Parathyroid adenoma (tissue), 2 donors: ENCODE measurements around the gene LRIG1.

Experiments
- H2AFZ ChIP-seq: fragments of 300-600 bp; sonication (generic); one replicate; pipeline ENCODE4 v1.7.0; 2017; ENCODE audit warnings: antibody characterized with exemption, mild to moderate bottlenecking
- H3K27ac ChIP-seq: fragments of 300-600 bp; sonication (generic); one replicate; pipeline ENCODE4 v1.7.0; 2017
- H3K27me3 ChIP-seq: fragments of 300-600 bp; sonication (generic); one replicate; pipeline ENCODE4 v1.7.0; 2017; ENCODE audit warnings: low read length; ENCODE audit not compliant: control insufficient read depth, insufficient read depth
- H3K36me3 ChIP-seq: fragments of 300-600 bp; sonication (generic); one replicate; pipeline ENCODE4 v1.7.0; 2017; ENCODE audit warnings: low read length; ENCODE audit not compliant: control insufficient read depth, insufficient read depth
- H3K4me1 ChIP-seq: fragments of 300-600 bp; sonication (generic); one replicate; pipeline ENCODE4 v1.7.0; 2017; ENCODE audit warnings: control low read depth
- H3K4me2 ChIP-seq: fragments of 300-600 bp; sonication (generic); one replicate; pipeline ENCODE4 v1.7.0; 2017; ENCODE audit warnings: low read length
- H3K4me3 ChIP-seq: fragments of 300-600 bp; sonication (generic); one replicate; pipeline ENCODE4 v1.7.0; 2017; ENCODE audit warnings: low read depth, low read length
- H3K79me2 ChIP-seq: fragments of 300-600 bp; sonication (generic); one replicate; pipeline ENCODE4 v1.7.0; 2017; ENCODE audit warnings: control low read depth
- H3K9ac ChIP-seq: fragments of 300-600 bp; sonication (generic); one replicate; pipeline ENCODE4 v1.7.0; 2017; ENCODE audit warnings: mild to moderate bottlenecking
- H3K9me3 ChIP-seq: fragments of 300-600 bp; sonication (generic); one replicate; pipeline ENCODE4 v1.7.0; 2017; ENCODE audit warnings: low read length; ENCODE audit not compliant: control insufficient read depth
- TF ChIP-seq, protein P1 (sequence below): fragments of 300-600 bp; sonication (generic); IDR thresholded peaks from one replicate; pipeline ENCODE4 v1.7.0; 2017; ENCODE audit warnings: antibody characterized with exemption, mild to moderate bottlenecking
- donor health status: primary hyperparathyroidism.

LRIG1 gene

GRCh38 chr3:66466606-66467270 lies 34.1 kb downstream of the LRIG1 start:
- Histone ChIP-seq H3K27me3 (no peaks in the 10 kb centered on the region), H2AFZ (no peak overlapping the region), H3K79me2 (peaks cover 9% of the 10 kb centered on the region), H3K4me2 (no peak overlapping the region), H3K36me3 (no peaks in the 10 kb centered on the region), H3K9ac (no peak overlapping the region), H3K27ac (no peak overlapping the region), H3K9me3 (no peaks in the 10 kb centered on the region), H3K4me1 (no peaks in the 10 kb centered on the region), H3K4me3 (no peak overlapping the region)
- TF ChIP-seq, protein P1, sequence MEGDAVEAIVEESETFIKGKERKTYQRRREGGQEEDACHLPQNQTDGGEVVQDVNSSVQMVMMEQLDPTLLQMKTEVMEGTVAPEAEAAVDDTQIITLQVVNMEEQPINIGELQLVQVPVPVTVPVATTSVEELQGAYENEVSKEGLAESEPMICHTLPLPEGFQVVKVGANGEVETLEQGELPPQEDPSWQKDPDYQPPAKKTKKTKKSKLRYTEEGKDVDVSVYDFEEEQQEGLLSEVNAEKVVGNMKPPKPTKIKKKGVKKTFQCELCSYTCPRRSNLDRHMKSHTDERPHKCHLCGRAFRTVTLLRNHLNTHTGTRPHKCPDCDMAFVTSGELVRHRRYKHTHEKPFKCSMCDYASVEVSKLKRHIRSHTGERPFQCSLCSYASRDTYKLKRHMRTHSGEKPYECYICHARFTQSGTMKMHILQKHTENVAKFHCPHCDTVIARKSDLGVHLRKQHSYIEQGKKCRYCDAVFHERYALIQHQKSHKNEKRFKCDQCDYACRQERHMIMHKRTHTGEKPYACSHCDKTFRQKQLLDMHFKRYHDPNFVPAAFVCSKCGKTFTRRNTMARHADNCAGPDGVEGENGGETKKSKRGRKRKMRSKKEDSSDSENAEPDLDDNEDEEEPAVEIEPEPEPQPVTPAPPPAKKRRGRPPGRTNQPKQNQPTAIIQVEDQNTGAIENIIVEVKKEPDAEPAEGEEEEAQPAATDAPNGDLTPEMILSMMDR: no peak

GRCh38 chr3:66465587-66465986 lies 35.2 kb downstream of the LRIG1 start:
- Histone ChIP-seq H2AFZ (no peak overlapping the region), H3K79me2 (peaks cover 7% of the 10 kb centered on the region), H3K27me3 (no peaks in the 10 kb centered on the region), H3K36me3 (no peaks in the 10 kb centered on the region), H3K4me2 (no peak overlapping the region), H3K4me1 (no peaks in the 10 kb centered on the region), H3K4me3 (no peak overlapping the region), H3K9ac (no peak overlapping the region), H3K9me3 (no peaks in the 10 kb centered on the region), H3K27ac (no peak overlapping the region)
- TF ChIP-seq, protein P1: no peak

DNA sequence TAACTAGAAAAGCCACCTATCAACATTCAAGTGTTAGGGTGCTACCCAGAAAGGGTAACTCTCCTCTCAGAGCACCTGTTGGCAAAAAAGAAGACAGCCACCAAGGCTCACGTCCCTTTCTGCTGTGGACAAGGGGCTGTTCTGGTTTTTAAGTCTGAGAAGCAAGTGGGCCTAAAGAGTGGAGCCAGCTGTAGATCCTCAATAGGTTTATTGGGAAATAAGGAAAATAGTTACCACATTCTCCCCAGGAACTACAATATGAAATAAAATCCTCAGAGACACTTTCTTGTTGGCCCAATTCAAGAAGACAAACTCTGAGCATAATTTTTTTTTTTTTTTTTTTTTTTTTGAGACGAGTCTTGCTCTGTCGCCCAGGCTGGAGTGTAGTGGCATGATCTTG lies 35.8 kb downstream of the LRIG1 start:
- peaks cover 1% of the 10 kb centered on the region for H3K79me2 ChIP-seq
- no peaks in the 10 kb centered on the region for H3K9me3 ChIP-seq
- no peak overlapping the region for H3K9ac ChIP-seq
- TF ChIP-seq, protein P1: no peak
- no peaks in the 10 kb centered on the region for H3K27me3 ChIP-seq
- H3K4me1 ChIP-seq: no peaks in the 10 kb centered on the region
- H3K4me2 ChIP-seq: no peak overlapping the region
- no peak overlapping the region for H3K27ac ChIP-seq
- no peak overlapping the region for H2AFZ ChIP-seq
- H3K36me3 ChIP-seq: no peaks in the 10 kb centered on the region
- H3K4me3 ChIP-seq: no peak overlapping the region

GRCh38 chr3:66464512-66464894 lies 36.3 kb downstream of the LRIG1 start:
- Histone ChIP-seq H3K9me3 (no peaks in the 10 kb centered on the region), H3K4me3 (no peak overlapping the region), H3K27ac (no peak overlapping the region), H3K9ac (no peak overlapping the region), H3K36me3 (no peaks in the 10 kb centered on the region), H3K79me2 (no peaks in the 10 kb centered on the region), H3K27me3 (no peaks in the 10 kb centered on the region), H3K4me1 (no peaks in the 10 kb centered on the region), H2AFZ (no peak overlapping the region), H3K4me2 (no peak overlapping the region)
- TF ChIP-seq, protein P1: no peak
